HEK293 (cell line): ENCODE measurements around the gene PSMD8.
"Not testable (repeated sequence)": the region's sequence is repeated elsewhere in the genome, so short reads cannot be mapped to it uniquely, and the experiment has no call there.

Source experiments
- CTCF ChIA-PET: fragments of 350-600 bp; formaldehyde crosslinking; extraction: SDS; loops from one replicate; lab custom pipeline; 2021; ENCODE audit warnings: antibody characterized with exemption; lab: Yijun Ruan, JAX
- POLR2A ChIA-PET: fragments of 300-600 bp; formaldehyde crosslinking; extraction: SDS; loops from one replicate; lab custom pipeline; 2020; ENCODE audit warnings: antibody characterized with exemption, inconsistent platforms; lab: Yijun Ruan, JAX
- H3K27ac ChIP-seq: fragments of 200-500 bp; sonication (Bioruptor generic); 2 replicates; pipeline ENCODE4 v1.5.1; 2014; ENCODE audit warnings: low read depth, low read length, control low read depth, inconsistent platforms; ENCODE audit errors: extremely low read depth
- H3K36me3 ChIP-seq, 2 experiments: fragments of 200-500 bp in 1 of 2; sonication (Bioruptor generic) in 1 of 2; 1 replicate in 1 of 2; 2 replicates in 1 of 2; pipeline ENCODE4 v1.5.1; 2014 to 2017; ENCODE audit warnings: inconsistent platforms in 2 of 2, low read length in 2 of 2; ENCODE audit not compliant: control insufficient read depth in 2 of 2, insufficient read depth in 1 of 2
- H3K4me1 ChIP-seq: fragments of 200-500 bp; sonication (Bioruptor generic); 2 replicates; pipeline ENCODE4 v1.5.1; 2014; ENCODE audit warnings: mild to moderate bottlenecking, low read length, inconsistent platforms; ENCODE audit not compliant: control insufficient read depth, insufficient read depth
- H3K4me3 ChIP-seq: 2 replicates; pipeline ENCODE4 v1.5.1; 2011; ENCODE audit warnings: low read depth, mild to moderate bottlenecking, control low read depth, low read length, moderate library complexity
- H3K9me3 ChIP-seq: fragments of 200-500 bp; sonication (Bioruptor generic); 2 replicates; pipeline ENCODE4 v1.5.1; 2014; ENCODE audit warnings: low read depth, low read length, inconsistent platforms; ENCODE audit not compliant: control insufficient read depth, insufficient read depth
- HOXD13 ChIP-seq: sonication (generic); formaldehyde crosslinking; IDR thresholded peaks from 2 replicates; pipeline ENCODE4 v1.8.0; 2022; ENCODE audit warnings: missing genetic modification reagents, borderline replicate concordance
- WT1 ChIP-seq: fragments of 450-650 bp; formaldehyde crosslinking; IDR thresholded peaks from 2 replicates; pipeline ENCODE4 v1.5.1; 2016; ENCODE audit warnings: missing biosample characterization, missing genetic modification characterization
- ZNF114 ChIP-seq: fragments of 450-650 bp; formaldehyde crosslinking; IDR thresholded peaks from 2 replicates; pipeline ENCODE4 v1.5.0; 2017; ENCODE audit warnings: missing biosample characterization, missing genetic modification characterization
- ZNF121 ChIP-seq: fragments of 450-650 bp; formaldehyde crosslinking; IDR thresholded peaks from 2 replicates; pipeline ENCODE4 v1.5.1; 2016; ENCODE audit warnings: missing biosample characterization, missing genetic modification characterization
- ZNF184 ChIP-seq: fragments of 450-650 bp; IDR thresholded peaks from 2 replicates; pipeline ENCODE4 v1.5.1; 2018; ENCODE audit warnings: missing biosample characterization, mild to moderate bottlenecking, missing genetic modification characterization
- ZNF366 ChIP-seq: fragments of 450-650 bp; formaldehyde crosslinking; conservative IDR thresholded peaks from 2 replicates; pipeline ENCODE4 v1.5.1; 2016; ENCODE audit warnings: missing biosample characterization, missing genetic modification characterization
- ZNF747 ChIP-seq: fragments of 450-650 bp; formaldehyde crosslinking; IDR thresholded peaks from 2 replicates; pipeline ENCODE4 v1.5.1; 2016; ENCODE audit warnings: missing biosample characterization, missing genetic modification characterization
- ZNF830 ChIP-seq: fragments of 450-650 bp; IDR thresholded peaks from 2 replicates; pipeline ENCODE4 v1.5.0; 2018; ENCODE audit warnings: missing biosample characterization, missing genetic modification characterization, low read depth, mild to moderate bottlenecking, moderate library complexity
- TF ChIP-seq, protein P1 (sequence below): fragments of 450-650 bp; formaldehyde crosslinking; IDR thresholded peaks from 2 replicates; pipeline ENCODE4 v1.5.1; 2016; ENCODE audit warnings: missing biosample characterization, missing genetic modification characterization
- TF ChIP-seq, protein P2 (sequence below): fragments of 450-650 bp; formaldehyde crosslinking; IDR thresholded peaks from 2 replicates; pipeline ENCODE4 v1.5.1; 2017; ENCODE audit warnings: missing biosample characterization, missing genetic modification characterization
- TF ChIP-seq, protein P3 (sequence below): fragments of 450-650 bp; formaldehyde crosslinking; IDR thresholded peaks from 2 replicates; pipeline ENCODE4 v1.5.1; 2017; ENCODE audit warnings: missing biosample characterization, missing genetic modification characterization
- TF ChIP-seq, protein P4 (sequence below): fragments of 450-650 bp; formaldehyde crosslinking; IDR thresholded peaks from 2 replicates; pipeline ENCODE4 v1.5.1; 2016; ENCODE audit warnings: missing biosample characterization, missing genetic modification characterization
- TF ChIP-seq, protein P5 (sequence below): fragments of 450-650 bp; formaldehyde crosslinking; IDR thresholded peaks from 2 replicates; pipeline ENCODE4 v1.5.1; 2016; ENCODE audit warnings: missing biosample characterization, missing genetic modification characterization

PSMD8 gene

DNA sequence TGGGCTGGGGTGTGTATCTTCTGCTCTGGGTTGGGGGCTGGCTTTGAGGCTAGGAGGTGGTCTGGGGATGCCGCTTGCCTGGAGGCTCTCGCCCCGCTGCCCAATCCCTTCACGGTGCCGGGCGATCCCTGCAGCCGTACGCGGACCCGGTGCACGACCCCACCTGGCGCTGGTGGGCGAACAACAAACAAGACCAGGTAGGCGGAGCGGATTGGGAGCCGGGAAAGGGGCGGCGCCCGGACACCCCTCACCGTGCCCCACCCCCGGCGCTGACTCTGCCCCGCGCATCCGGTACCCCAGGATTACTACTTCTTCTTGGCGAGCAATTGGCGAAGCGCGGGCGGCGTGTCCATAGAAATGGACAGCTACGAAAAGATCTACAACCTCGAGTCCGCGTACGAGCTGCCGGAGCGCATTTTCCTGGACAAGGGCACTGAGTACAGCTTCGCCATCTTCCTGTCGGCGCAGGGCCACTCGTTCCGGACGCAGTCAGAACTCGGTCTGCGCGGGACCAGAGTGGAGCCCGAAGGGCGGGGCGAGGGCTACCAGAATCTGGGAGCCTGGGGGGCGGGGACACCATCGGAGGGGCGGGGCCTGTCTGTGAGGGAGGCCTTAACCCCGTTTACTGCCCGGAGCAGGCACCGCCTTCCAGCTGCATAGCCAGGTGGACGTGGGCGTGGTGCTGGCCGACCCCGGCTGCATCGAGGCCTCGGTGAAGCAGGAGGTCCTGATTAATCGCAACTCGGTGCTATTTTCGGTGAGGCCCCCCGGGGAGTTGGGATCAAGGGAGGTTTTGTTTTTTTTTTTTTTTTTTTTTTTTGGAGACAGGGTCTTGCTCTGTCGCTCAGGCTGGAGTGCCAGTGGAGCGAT, 12.1 kb upstream of the PSMD8 start (continued):
- TF ChIP-seq, protein P1, sequence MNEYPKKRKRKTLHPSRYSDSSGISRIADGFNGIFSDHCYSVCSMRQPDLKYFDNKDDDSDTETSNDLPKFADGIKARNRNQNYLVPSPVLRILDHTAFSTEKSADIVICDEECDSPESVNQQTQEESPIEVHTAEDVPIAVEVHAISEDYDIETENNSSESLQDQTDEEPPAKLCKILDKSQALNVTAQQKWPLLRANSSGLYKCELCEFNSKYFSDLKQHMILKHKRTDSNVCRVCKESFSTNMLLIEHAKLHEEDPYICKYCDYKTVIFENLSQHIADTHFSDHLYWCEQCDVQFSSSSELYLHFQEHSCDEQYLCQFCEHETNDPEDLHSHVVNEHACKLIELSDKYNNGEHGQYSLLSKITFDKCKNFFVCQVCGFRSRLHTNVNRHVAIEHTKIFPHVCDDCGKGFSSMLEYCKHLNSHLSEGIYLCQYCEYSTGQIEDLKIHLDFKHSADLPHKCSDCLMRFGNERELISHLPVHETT = no peak
- TF ChIP-seq, protein P2, sequence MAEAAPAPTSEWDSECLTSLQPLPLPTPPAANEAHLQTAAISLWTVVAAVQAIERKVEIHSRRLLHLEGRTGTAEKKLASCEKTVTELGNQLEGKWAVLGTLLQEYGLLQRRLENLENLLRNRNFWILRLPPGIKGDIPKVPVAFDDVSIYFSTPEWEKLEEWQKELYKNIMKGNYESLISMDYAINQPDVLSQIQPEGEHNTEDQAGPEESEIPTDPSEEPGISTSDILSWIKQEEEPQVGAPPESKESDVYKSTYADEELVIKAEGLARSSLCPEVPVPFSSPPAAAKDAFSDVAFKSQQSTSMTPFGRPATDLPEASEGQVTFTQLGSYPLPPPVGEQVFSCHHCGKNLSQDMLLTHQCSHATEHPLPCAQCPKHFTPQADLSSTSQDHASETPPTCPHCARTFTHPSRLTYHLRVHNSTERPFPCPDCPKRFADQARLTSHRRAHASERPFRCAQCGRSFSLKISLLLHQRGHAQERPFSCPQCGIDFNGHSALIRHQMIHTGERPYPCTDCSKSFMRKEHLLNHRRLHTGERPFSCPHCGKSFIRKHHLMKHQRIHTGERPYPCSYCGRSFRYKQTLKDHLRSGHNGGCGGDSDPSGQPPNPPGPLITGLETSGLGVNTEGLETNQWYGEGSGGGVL (tag by site-specific recombination) = no peak
- TF ChIP-seq, protein P3, sequence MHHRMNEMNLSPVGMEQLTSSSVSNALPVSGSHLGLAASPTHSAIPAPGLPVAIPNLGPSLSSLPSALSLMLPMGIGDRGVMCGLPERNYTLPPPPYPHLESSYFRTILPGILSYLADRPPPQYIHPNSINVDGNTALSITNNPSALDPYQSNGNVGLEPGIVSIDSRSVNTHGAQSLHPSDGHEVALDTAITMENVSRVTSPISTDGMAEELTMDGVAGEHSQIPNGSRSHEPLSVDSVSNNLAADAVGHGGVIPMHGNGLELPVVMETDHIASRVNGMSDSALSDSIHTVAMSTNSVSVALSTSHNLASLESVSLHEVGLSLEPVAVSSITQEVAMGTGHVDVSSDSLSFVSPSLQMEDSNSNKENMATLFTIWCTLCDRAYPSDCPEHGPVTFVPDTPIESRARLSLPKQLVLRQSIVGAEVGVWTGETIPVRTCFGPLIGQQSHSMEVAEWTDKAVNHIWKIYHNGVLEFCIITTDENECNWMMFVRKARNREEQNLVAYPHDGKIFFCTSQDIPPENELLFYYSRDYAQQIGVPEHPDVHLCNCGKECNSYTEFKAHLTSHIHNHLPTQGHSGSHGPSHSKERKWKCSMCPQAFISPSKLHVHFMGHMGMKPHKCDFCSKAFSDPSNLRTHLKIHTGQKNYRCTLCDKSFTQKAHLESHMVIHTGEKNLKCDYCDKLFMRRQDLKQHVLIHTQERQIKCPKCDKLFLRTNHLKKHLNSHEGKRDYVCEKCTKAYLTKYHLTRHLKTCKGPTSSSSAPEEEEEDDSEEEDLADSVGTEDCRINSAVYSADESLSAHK = no peak
- TF ChIP-seq ZNF184 (tag by site-specific recombination) (no peak), ZNF114 (tag by site-specific recombination) (no peak)

DNA sequence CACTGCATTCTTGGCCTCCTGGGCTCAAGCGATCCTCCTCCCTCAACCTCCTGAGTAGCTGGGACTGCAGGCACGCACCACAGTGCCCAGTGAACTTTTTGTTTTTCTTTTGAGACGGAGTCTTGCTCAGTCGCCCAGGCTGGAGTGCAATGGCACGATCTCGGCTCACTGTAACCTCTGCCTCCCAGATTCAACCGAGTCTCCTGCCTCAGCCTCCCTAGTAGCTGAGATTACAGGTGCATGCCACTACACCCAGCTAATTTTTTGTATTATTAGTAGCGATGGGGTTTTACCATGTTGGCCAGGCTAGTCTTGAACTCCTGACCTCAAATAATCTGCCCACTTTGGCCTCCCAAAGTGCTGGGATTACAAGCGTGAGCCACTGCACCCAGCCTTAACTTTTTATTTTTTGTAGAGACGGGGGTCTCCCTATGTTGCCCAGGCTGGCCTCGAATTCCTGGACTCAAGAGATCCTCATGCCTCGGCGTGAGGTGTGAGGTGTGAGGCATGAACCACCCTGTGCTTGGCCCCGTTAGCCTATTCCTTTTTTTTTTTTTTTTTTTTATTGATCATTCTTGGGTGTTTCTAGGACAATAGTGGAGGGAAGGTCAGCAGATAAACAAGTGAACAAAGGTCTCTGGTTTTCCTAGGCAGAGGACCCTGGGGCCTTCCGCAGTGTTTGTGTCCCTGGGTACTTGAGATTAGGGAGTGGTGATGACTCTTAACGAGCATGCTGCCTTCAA, 11.3 kb upstream of the PSMD8 start:
- TF ChIP-seq, protein P4, sequence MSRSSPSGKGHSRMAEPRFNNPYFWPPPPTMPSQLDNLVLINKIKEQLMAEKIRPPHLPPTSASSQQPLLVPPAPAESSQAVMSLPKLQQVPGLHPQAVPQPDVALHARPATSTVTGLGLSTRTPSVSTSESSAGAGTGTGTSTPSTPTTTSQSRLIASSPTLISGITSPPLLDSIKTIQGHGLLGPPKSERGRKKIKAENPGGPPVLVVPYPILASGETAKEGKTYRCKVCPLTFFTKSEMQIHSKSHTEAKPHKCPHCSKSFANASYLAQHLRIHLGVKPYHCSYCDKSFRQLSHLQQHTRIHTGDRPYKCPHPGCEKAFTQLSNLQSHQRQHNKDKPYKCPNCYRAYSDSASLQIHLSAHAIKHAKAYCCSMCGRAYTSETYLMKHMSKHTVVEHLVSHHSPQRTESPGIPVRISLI (tag by site-specific recombination) = 0 out of 2 replicates have a peak, but pooled peaks have one; percentile 25
- peak; percentile 94 for TF ChIP-seq ZNF121
- TF ChIP-seq, all 188 proteins: peak for 2; not testable (repeated sequence) for 186
- not testable (repeated sequence) for H3K4me3 ChIP-seq, H3K4me1 ChIP-seq, H3K36me3 ChIP-seq, H3K9me3 ChIP-seq, H3K27ac ChIP-seq
- CTCF ChIA-PET = interaction anchor here (0.6 to 1.4 kb wide), 5 partner anchors 11 to 1854 kb away, joined by 3 to 5 read pairs (median 4); partner anchors contain the start of genes CATSPERG, FAM98C and PSMD8
- POLR2A ChIA-PET = interaction anchor here (0.9 to 2.8 kb wide), 6 partner anchors 11 to 256 kb away, joined by 3 to 49 read pairs (median 8); partner anchors contain the start of genes EIF3K, FAM98C, GGN and PSMD8

DNA sequence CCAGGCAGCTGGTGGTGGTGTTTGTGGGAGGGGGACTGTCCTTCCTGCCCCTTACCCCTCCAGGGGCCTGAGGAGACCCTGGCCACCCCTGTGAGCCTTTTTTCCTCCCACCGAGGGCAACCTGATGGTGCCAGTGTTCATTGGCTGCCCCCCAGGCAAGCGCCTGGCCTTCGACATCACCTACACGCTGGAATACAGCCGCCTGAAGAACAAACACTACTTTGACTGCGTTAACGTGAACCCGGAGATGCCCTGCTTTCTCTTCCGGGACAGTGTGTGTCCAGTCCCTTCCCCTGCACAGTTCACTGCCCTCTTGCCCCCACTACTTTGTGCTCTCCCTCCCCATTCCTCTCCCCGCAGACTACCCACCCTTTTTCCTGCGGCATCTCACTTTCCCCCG, 7.3 kb upstream of the PSMD8 start:
- Histone ChIP-seq H3K4me3 (no peak overlapping the region), H3K4me1 (peaks cover 5% of the 10 kb centered on the region), H3K36me3 (no peaks in the 10 kb centered on the region; a peak in 1 of 3 replicates)
- CTCF ChIA-PET = interaction anchor here (1.4 kb wide), 1 partner anchor 133 kb away, joined by 6 read pairs; no protein-coding TSS in a partner anchor
- POLR2A ChIA-PET = interaction anchor here (1.1 kb wide), 1 partner anchor 30 kb away, joined by 3 read pairs; no protein-coding TSS in a partner anchor
- TF ChIP-seq, protein P5, sequence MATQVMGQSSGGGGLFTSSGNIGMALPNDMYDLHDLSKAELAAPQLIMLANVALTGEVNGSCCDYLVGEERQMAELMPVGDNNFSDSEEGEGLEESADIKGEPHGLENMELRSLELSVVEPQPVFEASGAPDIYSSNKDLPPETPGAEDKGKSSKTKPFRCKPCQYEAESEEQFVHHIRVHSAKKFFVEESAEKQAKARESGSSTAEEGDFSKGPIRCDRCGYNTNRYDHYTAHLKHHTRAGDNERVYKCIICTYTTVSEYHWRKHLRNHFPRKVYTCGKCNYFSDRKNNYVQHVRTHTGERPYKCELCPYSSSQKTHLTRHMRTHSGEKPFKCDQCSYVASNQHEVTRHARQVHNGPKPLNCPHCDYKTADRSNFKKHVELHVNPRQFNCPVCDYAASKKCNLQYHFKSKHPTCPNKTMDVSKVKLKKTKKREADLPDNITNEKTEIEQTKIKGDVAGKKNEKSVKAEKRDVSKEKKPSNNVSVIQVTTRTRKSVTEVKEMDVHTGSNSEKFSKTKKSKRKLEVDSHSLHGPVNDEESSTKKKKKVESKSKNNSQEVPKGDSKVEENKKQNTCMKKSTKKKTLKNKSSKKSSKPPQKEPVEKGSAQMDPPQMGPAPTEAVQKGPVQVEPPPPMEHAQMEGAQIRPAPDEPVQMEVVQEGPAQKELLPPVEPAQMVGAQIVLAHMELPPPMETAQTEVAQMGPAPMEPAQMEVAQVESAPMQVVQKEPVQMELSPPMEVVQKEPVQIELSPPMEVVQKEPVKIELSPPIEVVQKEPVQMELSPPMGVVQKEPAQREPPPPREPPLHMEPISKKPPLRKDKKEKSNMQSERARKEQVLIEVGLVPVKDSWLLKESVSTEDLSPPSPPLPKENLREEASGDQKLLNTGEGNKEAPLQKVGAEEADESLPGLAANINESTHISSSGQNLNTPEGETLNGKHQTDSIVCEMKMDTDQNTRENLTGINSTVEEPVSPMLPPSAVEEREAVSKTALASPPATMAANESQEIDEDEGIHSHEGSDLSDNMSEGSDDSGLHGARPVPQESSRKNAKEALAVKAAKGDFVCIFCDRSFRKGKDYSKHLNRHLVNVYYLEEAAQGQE (tag by site-specific recombination) = no peak
- TF ChIP-seq ZNF830 (tag by site-specific recombination) (no peak), ZNF747 (no peak), HOXD13 (CRISPR knock-in tag) (no peak), ZNF366 (no peak), WT1 (tag by site-specific recombination) (no peak)
- TF ChIP-seq, all 188 proteins: peak for 0
- H3K9me3 ChIP-seq = no peaks in the 10 kb centered on the region
- no peak overlapping the region for H3K27ac ChIP-seq
